Subcutaneous abdominal adipose tissue (tissue), 5 donors: ENCODE results near the gene FAM219A.
A peak's percentile ranks its signal among the peaks of the same experiment; 100 is the strongest.

Experiments used
- H3K27ac ChIP-seq: one replicate; pipeline ENCODE4 v1.7.0; 2013; ENCODE audit warnings: low read depth, mild to moderate bottlenecking, inconsistent platforms, low read length, moderate library complexity
- H3K27me3 ChIP-seq, 5 donors: one replicate each; pipeline ENCODE4 v1.7.0; 2013; ENCODE audit warnings: low read length in 5 of 5, inconsistent platforms in 1 of 5; ENCODE audit not compliant: control insufficient read depth in 5 of 5, insufficient read depth in 4 of 5
- H3K36me3 ChIP-seq, 5 donors: one replicate each; pipeline ENCODE4 v1.7.0; 2013; ENCODE audit warnings: low read length in 5 of 5; ENCODE audit not compliant: control insufficient read depth in 5 of 5, insufficient read depth in 5 of 5
- H3K4me1 ChIP-seq, 5 donors: one replicate each; pipeline ENCODE4 v1.7.0; 2013; ENCODE audit warnings: low read length in 5 of 5, mild to moderate bottlenecking in 3 of 5, moderate library complexity in 1 of 5; ENCODE audit not compliant: control insufficient read depth in 5 of 5, insufficient read depth in 5 of 5
- H3K4me3 ChIP-seq, 5 donors: one replicate each; pipeline ENCODE4 v1.7.0; 2013; ENCODE audit warnings: low read length in 5 of 5, low read depth in 1 of 5
- H3K9ac ChIP-seq, 5 donors: one replicate each; pipeline ENCODE4 v1.7.0; 2013; ENCODE audit warnings: low read length in 5 of 5, mild to moderate bottlenecking in 4 of 5, moderate library complexity in 3 of 5
- H3K9me3 ChIP-seq, 5 donors: one replicate each; pipeline ENCODE4 v1.7.0; 2013; ENCODE audit warnings: low read length in 5 of 5; ENCODE audit not compliant: control insufficient read depth in 5 of 5
- donor health status: healthy.
- donor health status: healthy.
- donor health status: healthy.
- donor health status: healthy.
- donor health status: healthy.

Gene FAM219A

GRCh38 chr9:34463098-34463900, 4.9 kb upstream of the FAM219A start:
- Histone ChIP-seq H3K27ac (no peak overlapping the region), H3K9me3 (no peaks in the 10 kb centered on the region), H3K4me3 (no peak overlapping the region), H3K9ac (no peak overlapping the region), H3K4me1 (peaks cover 3 to 14% (median 11%) of the 10 kb centered on the region in 5 donors), H3K27me3 (no peaks in the 10 kb centered on the region), H3K36me3 (no peaks in the 10 kb centered on the region)

GRCh38 chr9:34459941-34460340, 1.6 kb upstream of the FAM219A start:
- H3K36me3 ChIP-seq: no peaks in the 10 kb centered on the region
- no peak overlapping the region for H3K27ac ChIP-seq
- no peaks in the 10 kb centered on the region for H3K9me3 ChIP-seq
- H3K4me1 ChIP-seq: peaks cover 9 to 40% (median 40%) of the 10 kb centered on the region in 5 donors
- H3K27me3 ChIP-seq: no peaks in the 10 kb centered on the region
- H3K9ac ChIP-seq: no peak overlapping the region
- no peak overlapping the region for H3K4me3 ChIP-seq

- Histone ChIP-seq H3K9ac (no peak overlapping the region), H3K27ac (no peak overlapping the region)
Measured at GRCh38 chr9:34459356-34459755, 986 bp upstream of the FAM219A start.

GRCh38 chr9:34458959-34459340, 580 bp upstream of the FAM219A start:
- peak overlapping the region; percentile 41 to 71 (median 47) for H3K4me3 ChIP-seq
- H3K27me3 ChIP-seq: no peaks in the 10 kb centered on the region
- no peaks in the 10 kb centered on the region for H3K36me3 ChIP-seq
- H3K27ac ChIP-seq: no peak overlapping the region
- H3K9ac ChIP-seq: no peak overlapping the region
- H3K4me1 ChIP-seq: peaks cover 14 to 50% (median 48%) of the 10 kb centered on the region in 5 donors
- H3K9me3 ChIP-seq: no peaks in the 10 kb centered on the region

More at GRCh38 chr9:34459356-34459755, 986 bp upstream of the FAM219A start:
- Histone ChIP-seq H3K4me3 (no peak overlapping the region), H3K9me3 (no peaks in the 10 kb centered on the region), H3K4me1 (peaks cover 14 to 46% (median 45%) of the 10 kb centered on the region in 5 donors), H3K27me3 (no peaks in the 10 kb centered on the region), H3K36me3 (no peaks in the 10 kb centered on the region)

GRCh38 chr9:34457266-34458012, 931 bp downstream of the FAM219A start:
- Histone ChIP-seq H3K4me1 (peaks cover 17 to 56% (median 44%) of the 10 kb centered on the region in 5 donors), H3K9ac (peak overlapping the region; percentile 48 to 91 (median 81)), H3K36me3 (no peaks in the 10 kb centered on the region), H3K4me3 (peak overlapping the region; percentile 73 to 94 (median 87)), H3K9me3 (no peaks in the 10 kb centered on the region), H3K27me3 (no peaks in the 10 kb centered on the region), H3K27ac (peak overlapping the region; percentile 67)

- peak overlapping the region; percentile 67 for H3K27ac ChIP-seq
Measured at GRCh38 chr9:34456746-34457145, 1.6 kb downstream of the FAM219A start.

GRCh38 chr9:34456151-34456550, 2.2 kb downstream of the FAM219A start:
- Histone ChIP-seq H3K4me1 (peaks cover 17 to 68% (median 48%) of the 10 kb centered on the region in 5 donors), H3K27ac (peak overlapping the region; percentile 67), H3K9ac (peak overlapping the region in 1 of 5 donors; percentile 91)

More at GRCh38 chr9:34456746-34457145, 1.6 kb downstream of the FAM219A start:
- Histone ChIP-seq H3K9me3 (no peaks in the 10 kb centered on the region), H3K4me1 (peaks cover 17 to 62% (median 44%) of the 10 kb centered on the region in 5 donors), H3K9ac (peak overlapping the region; percentile 40 to 91 (median 81)), H3K36me3 (no peaks in the 10 kb centered on the region), H3K27me3 (no peaks in the 10 kb centered on the region), H3K4me3 (peak overlapping the region; percentile 56 to 94 (median 87))

GRCh38 chr9:34454571-34455065, 3.8 kb downstream of the FAM219A start:
- no peak overlapping the region for H3K4me3 ChIP-seq
- H3K27me3 ChIP-seq: no peaks in the 10 kb centered on the region
- peaks cover 21 to 77% (median 55%) of the 10 kb centered on the region in 5 donors for H3K4me1 ChIP-seq
- peak overlapping the region; percentile 29 for H3K27ac ChIP-seq
- H3K36me3 ChIP-seq: no peaks in the 10 kb centered on the region
- no peak overlapping the region for H3K9ac ChIP-seq
- no peaks in the 10 kb centered on the region for H3K9me3 ChIP-seq

More at GRCh38 chr9:34456151-34456550, 2.2 kb downstream of the FAM219A start:
- H3K27me3 ChIP-seq: no peaks in the 10 kb centered on the region
- no peak overlapping the region for H3K4me3 ChIP-seq
- no peaks in the 10 kb centered on the region for H3K9me3 ChIP-seq
- no peaks in the 10 kb centered on the region for H3K36me3 ChIP-seq

- Histone ChIP-seq H3K9me3 (no peaks in the 10 kb centered on the region), H3K4me1 (peaks cover 17 to 69% (median 46%) of the 10 kb centered on the region in 5 donors), H3K9ac (no peak overlapping the region), H3K27me3 (no peaks in the 10 kb centered on the region), H3K36me3 (no peaks in the 10 kb centered on the region), H3K4me3 (no peak overlapping the region), H3K27ac (no peak overlapping the region)
Measured at GRCh38 chr9:34452568-34452967, 5.8 kb downstream of the FAM219A start.

- Histone ChIP-seq H3K27me3 (no peaks in the 10 kb centered on the region), H3K4me1 (peaks cover 14 to 64% (median 36%) of the 10 kb centered on the region in 5 donors), H3K36me3 (no peaks in the 10 kb centered on the region), H3K9ac (peak overlapping the region in 1 of 5 donors; percentile 16), H3K27ac (no peak overlapping the region), H3K9me3 (no peaks in the 10 kb centered on the region), H3K4me3 (no peak overlapping the region)
Measured at GRCh38 chr9:34451545-34451944, 6.8 kb downstream of the FAM219A start.
